Adrenal gland (tissue), 12 donors: Measurements from ENCODE around the gene LPP. TPM values are rescaled to one million over a fixed set of nuclear protein-coding genes. Genes with fewer than 3 reads are reported as not detected.

Experiments
- DNase-seq, 7 donors: peaks; one replicate each; pipeline ENCODE4 v3.0.0-alpha.2; 2019 to 2020
- H3K27ac ChIP-seq, 5 donors: fragments of 200-600 bp; sonication (generic) in 4 of 5; 1 replicate in 3 of 5; 2 replicates in 2 of 5; pipeline versions ENCODE4 v1.5.1 to v1.8.0; 2016 to 2020; ENCODE audit warnings: mild to moderate bottlenecking in 1 of 5
- H3K27me3 ChIP-seq: fragments of 200-600 bp; 2 replicates; pipeline ENCODE4 v1.8.0; 2021
- H3K36me3 ChIP-seq, 2 donors: fragments of 200-600 bp; replicated peaks in 1 of 2; 1 replicate in 1 of 2; 2 replicates in 1 of 2; pipeline versions ENCODE4 v1.5.1 to v1.8.0; 2018 to 2022
- H3K4me1 ChIP-seq, 2 donors: fragments of 200-600 bp; replicated peaks in 1 of 2; 1 replicate in 1 of 2; 2 replicates in 1 of 2; pipeline versions ENCODE4 v1.5.1 to v1.8.0; 2018 to 2021
- H3K4me3 ChIP-seq, 4 donors: fragments of 200-600 bp; sonication (generic) in 3 of 4; one replicate each; pipeline ENCODE4 v1.5.1; 2016 to 2018
- H3K9me3 ChIP-seq, 3 donors: fragments of 200-600 bp; sonication (generic) in 1 of 3; replicated peaks in 1 of 3; 1 replicate in 2 of 3; 2 replicates in 1 of 3; pipeline versions ENCODE4 v1.5.1 to v1.8.0; 2016 to 2021
- CTCF ChIP-seq, 6 experiments: fragments of 450-650 bp in 4 of 6; fragments of 200-600 bp in 2 of 6; sonication (generic) in 1 of 6; IDR thresholded peaks; 1 replicate in 5 of 6; 2 replicates in 1 of 6; pipeline versions ENCODE4 v1.5.1 to v1.8.0; 2016 to 2021; ENCODE audit warnings: antibody characterized with exemption in 6 of 6, mild to moderate bottlenecking in 2 of 6, moderate library complexity in 1 of 6
- POLR2A ChIP-seq, 2 donors: fragments of 450-650 bp; IDR thresholded peaks; one replicate each; pipeline ENCODE4 v1.6.1; 2017; ENCODE audit warnings: antibody characterized with exemption in 2 of 2, mild to moderate bottlenecking in 2 of 2, moderate library complexity in 1 of 2
- WGBS, 4 donors: extraction: QIAGEN DNeasy Blood & Tissue Kit in 2 of 4; methylation state at CpG; one replicate each; pipeline versions ENCODE4 v1.1.5 to v1.1.7; 2013 to 2017; 5-methylcytosine and 5-hydroxymethylcytosine counted together
- intact Hi-C, 2 donors: fragments of 100-400 bp; cut with DNase I; formaldehyde crosslinking; loops; one replicate each; pipeline versions ENCODE4 v1.14.1 to v1.15.0; 2022 to 2023
- polyA plus RNA-seq, 3 donors: library from polyadenylated mRNA; stranded (reverse); fragments of 200-250 nt in 2 of 3; fragments of 350-450 nt in 1 of 3; fragmentation: Illumina TruSeq in 1 of 3; extraction: RNeasy Lipid Tissue Mini Kit (QIAGEN cat#74804) in 1 of 3; gene quantifications; one replicate each; pipeline ENCODE4 v1.2.3, GENCODE V29; 2013 to 2014
- total RNA-seq, 9 donors: library from RNA; depleted of rRNA in 4 of 9; stranded (reverse); fragments of >200 nt in 4 of 9; fragments of 120-200 nt in 1 of 9; fragmentation: NEBNext Ultra II Directional in 1 of 9; extraction: Animal tissue kit (Norgen Biotek cat#: 25700) in 1 of 9; gene quantifications; one replicate each; pipeline versions ENCODE4 v1.1.0 to v1.2.4, GENCODE V29; 2013 to 2023
- donor health status: healthy with polysubstance abuse.
- donor health status: Bipolar disorder and iron deficiency.
- donor health status: DM: yes; HTN: yes; CAD: no.
- donor health status: DM: no; HTN: no; CAD: no.
- donor health status: DM: no; HTN: no; CAD: no.
- donor health status: DM: yes; HTN: yes; CAD: no.

The LPP gene
- total and polyA plus RNA-seq, 12 donors, result 7.0 to 170 (median 101) TPM

GRCh38 chr3:188223936-188224335 is 70.0 kb downstream of the LPP start:
- H3K4me1 ChIP-seq, result peaks cover 0 to 8% of the 10 kb centered on the region in 2 donors
- intact Hi-C loops, result no loop called here

GRCh38 chr3:188227442-188227841 is 73.5 kb downstream of the LPP start:
- H3K9me3 ChIP-seq, result no peaks in the 10 kb centered on the region
- intact Hi-C loops, result no loop called here
- no peak for TF ChIP-seq CTCF (IDR thresholded peaks at IDR 0.05)
- TF ChIP-seq POLR2A (IDR thresholded peaks at IDR 0.05), result no peak
- WGBS, 4 donors, result 63 to 100% (median 83%) methylated on average over 3 of the region's 3 CpGs
- no peaks in the 10 kb centered on the region for H3K36me3 ChIP-seq
- no peaks in the 10 kb centered on the region for H3K4me1 ChIP-seq
- no peak overlapping the region for H3K27ac ChIP-seq
- DNase-seq, result no peak
- no peak overlapping the region for H3K4me3 ChIP-seq
- no peaks in the 10 kb centered on the region for H3K27me3 ChIP-seq

More at GRCh38 chr3:188223936-188224335, 70.0 kb downstream of the LPP start:
- WGBS, 4 donors, result 91 to 98% (median 97%) methylated on average over 3 of the region's 3 CpGs
- peak in 1 of 7 donors; percentile 36 for DNase-seq
- Histone ChIP-seq H3K4me3 (no peak overlapping the region), H3K27ac (no peak overlapping the region), H3K36me3 (no peaks in the 10 kb centered on the region), H3K9me3 (no peaks in the 10 kb centered on the region), H3K27me3 (no peaks in the 10 kb centered on the region)
- TF ChIP-seq POLR2A (IDR thresholded peaks at IDR 0.05) (no peak), CTCF (IDR thresholded peaks at IDR 0.05) (no peak)

GRCh38 chr3:188229177-188229576 is 75.2 kb downstream of the LPP start:
- 81 to 88% (median 83%) methylated on average over 7 of the region's 7 CpGs for WGBS, 4 donors
- Histone ChIP-seq H3K4me3 (no peak overlapping the region), H3K9me3 (no peaks in the 10 kb centered on the region), H3K27ac (no peak overlapping the region), H3K4me1 (peaks cover 0 to 12% of the 10 kb centered on the region in 2 donors), H3K36me3 (no peaks in the 10 kb centered on the region), H3K27me3 (no peaks in the 10 kb centered on the region)
- intact Hi-C loops, result no loop called here
- DNase-seq, result no peak
- TF ChIP-seq POLR2A (IDR thresholded peaks at IDR 0.05) (no peak), CTCF (IDR thresholded peaks at IDR 0.05) (no peak)

GRCh38 chr3:188229726-188230125 is 75.8 kb downstream of the LPP start:
- Histone ChIP-seq H3K9me3 (no peaks in the 10 kb centered on the region), H3K27me3 (no peaks in the 10 kb centered on the region), H3K36me3 (no peaks in the 10 kb centered on the region), H3K27ac (no peak overlapping the region), H3K4me1 (peaks cover 0 to 12% of the 10 kb centered on the region in 2 donors), H3K4me3 (no peak overlapping the region)
- TF ChIP-seq POLR2A (IDR thresholded peaks at IDR 0.05), result no peak
- TF ChIP-seq CTCF (IDR thresholded peaks at IDR 0.05), result no peak
- no peak for DNase-seq
- 97 to 100% (median 98%) methylated on average over 2 of the region's 2 CpGs for WGBS, 4 donors
- intact Hi-C loops, result no loop called here
